Measurements from ENCODE around the gene ZNF226.
"Not testable (repeated sequence)": the region's sequence is repeated elsewhere in the genome, so short reads cannot be mapped to it uniquely, and the experiment has no call there.

Gene ZNF226

GRCh38 chr19:44196772-44197171 lies 31.9 kb downstream of the ZNF226 start:
- no peaks in the 10 kb centered on the region for H3K9me3 ChIP-seq (ENCODE audit: control insufficient read depth, low read length)

GRCh38 chr19:44202470-44202869 lies 37.6 kb downstream of the ZNF226 start:
- Histone ChIP-seq H3K4me1 (no peaks in the 10 kb centered on the region), H3K9me3 (ENCODE audit: control insufficient read depth, low read length) (no peaks in the 10 kb centered on the region), H3K4me3 (ENCODE audit: low read depth, low read length) (no peak overlapping the region), H3K79me2 (no peaks in the 10 kb centered on the region), H3K9ac (no peak overlapping the region), H3K4me2 (ENCODE audit: low read length) (no peak overlapping the region), H3K27me3 (ENCODE audit: control insufficient read depth, insufficient read depth, low read length) (no peaks in the 10 kb centered on the region), H3K27ac (no peak overlapping the region), H3K36me3 (ENCODE audit: control insufficient read depth, insufficient read depth, low read length) (no peaks in the 10 kb centered on the region), H2AFZ (no peak overlapping the region)
- TF ChIP-seq, protein P1, sequence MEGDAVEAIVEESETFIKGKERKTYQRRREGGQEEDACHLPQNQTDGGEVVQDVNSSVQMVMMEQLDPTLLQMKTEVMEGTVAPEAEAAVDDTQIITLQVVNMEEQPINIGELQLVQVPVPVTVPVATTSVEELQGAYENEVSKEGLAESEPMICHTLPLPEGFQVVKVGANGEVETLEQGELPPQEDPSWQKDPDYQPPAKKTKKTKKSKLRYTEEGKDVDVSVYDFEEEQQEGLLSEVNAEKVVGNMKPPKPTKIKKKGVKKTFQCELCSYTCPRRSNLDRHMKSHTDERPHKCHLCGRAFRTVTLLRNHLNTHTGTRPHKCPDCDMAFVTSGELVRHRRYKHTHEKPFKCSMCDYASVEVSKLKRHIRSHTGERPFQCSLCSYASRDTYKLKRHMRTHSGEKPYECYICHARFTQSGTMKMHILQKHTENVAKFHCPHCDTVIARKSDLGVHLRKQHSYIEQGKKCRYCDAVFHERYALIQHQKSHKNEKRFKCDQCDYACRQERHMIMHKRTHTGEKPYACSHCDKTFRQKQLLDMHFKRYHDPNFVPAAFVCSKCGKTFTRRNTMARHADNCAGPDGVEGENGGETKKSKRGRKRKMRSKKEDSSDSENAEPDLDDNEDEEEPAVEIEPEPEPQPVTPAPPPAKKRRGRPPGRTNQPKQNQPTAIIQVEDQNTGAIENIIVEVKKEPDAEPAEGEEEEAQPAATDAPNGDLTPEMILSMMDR (IDR thresholded peaks at IDR 0.05), result no peak

More at GRCh38 chr19:44196772-44197171, 31.9 kb downstream of the ZNF226 start:
- Histone ChIP-seq H3K4me3 (ENCODE audit: low read depth, low read length) (no peak overlapping the region), H3K4me2 (ENCODE audit: low read length) (no peak overlapping the region), H3K27me3 (ENCODE audit: control insufficient read depth, insufficient read depth, low read length) (no peaks in the 10 kb centered on the region), H3K4me1 (no peaks in the 10 kb centered on the region), H3K79me2 (no peaks in the 10 kb centered on the region), H2AFZ (no peak overlapping the region), H3K9ac (no peak overlapping the region), H3K27ac (no peak overlapping the region), H3K36me3 (ENCODE audit: control insufficient read depth, insufficient read depth, low read length) (no peaks in the 10 kb centered on the region)
- TF ChIP-seq, protein P1 (IDR thresholded peaks at IDR 0.05), result no peak

DNA sequence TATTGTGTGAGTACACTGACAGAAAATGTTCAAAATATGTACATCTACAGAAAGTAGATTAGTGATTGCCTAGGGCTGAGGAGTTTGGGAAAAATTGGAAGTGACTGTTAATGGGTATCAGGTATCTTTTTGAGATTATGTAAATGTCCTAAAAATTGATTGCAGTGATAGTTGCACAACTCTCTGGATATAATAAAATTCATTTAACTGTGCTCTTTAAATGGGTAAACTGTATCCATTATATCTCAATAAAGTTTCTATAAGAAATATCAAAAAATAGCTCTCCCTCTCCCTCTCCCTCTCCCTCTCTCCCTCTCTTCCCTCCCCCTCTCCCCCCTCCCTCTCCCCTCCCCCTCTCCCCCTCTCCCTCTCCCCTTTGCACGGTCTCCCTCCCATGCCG lies 38.1 kb downstream of the ZNF226 start:
- Histone ChIP-seq H3K4me1 (no peaks in the 10 kb centered on the region), H3K27me3 (ENCODE audit: control insufficient read depth, insufficient read depth, low read length) (no peaks in the 10 kb centered on the region), H3K9me3 (ENCODE audit: control insufficient read depth, low read length) (no peaks in the 10 kb centered on the region), H3K79me2 (no peaks in the 10 kb centered on the region), H3K4me2 (ENCODE audit: low read length) (no peak overlapping the region), H2AFZ (no peak overlapping the region), H3K27ac (no peak overlapping the region), H3K9ac (no peak overlapping the region), H3K36me3 (ENCODE audit: control insufficient read depth, insufficient read depth, low read length) (no peaks in the 10 kb centered on the region), H3K4me3 (ENCODE audit: low read depth, low read length) (no peak overlapping the region)
- TF ChIP-seq, protein P1 (IDR thresholded peaks at IDR 0.05), result no peak

- H3K27me3 ChIP-seq (ENCODE audit: control insufficient read depth, insufficient read depth, low read length); H3K4me3 ChIP-seq (ENCODE audit: low read depth, low read length); H3K9me3 ChIP-seq (ENCODE audit: control insufficient read depth, low read length); H2AFZ ChIP-seq; H3K4me2 ChIP-seq (ENCODE audit: low read length); H3K79me2 ChIP-seq; H3K9ac ChIP-seq; H3K27ac ChIP-seq; H3K36me3 ChIP-seq (ENCODE audit: control insufficient read depth, insufficient read depth, low read length); H3K4me1 ChIP-seq: not testable (repeated sequence)
Observed at GRCh38 chr19:44203877-44204276, 39.0 kb downstream of the ZNF226 start.

- Histone ChIP-seq H3K79me2 (no peaks in the 10 kb centered on the region), H3K27me3 (ENCODE audit: control insufficient read depth, insufficient read depth, low read length) (no peaks in the 10 kb centered on the region), H3K4me1 (no peaks in the 10 kb centered on the region), H3K4me3 (ENCODE audit: low read depth, low read length) (no peak overlapping the region), H3K36me3 (ENCODE audit: control insufficient read depth, insufficient read depth, low read length) (no peaks in the 10 kb centered on the region), H3K4me2 (ENCODE audit: low read length) (no peak overlapping the region), H3K9me3 (ENCODE audit: control insufficient read depth, low read length) (no peaks in the 10 kb centered on the region), H2AFZ (no peak overlapping the region), H3K27ac (no peak overlapping the region), H3K9ac (no peak overlapping the region)
- TF ChIP-seq, protein P1 (IDR thresholded peaks at IDR 0.05), result no peak
Observed at GRCh38 chr19:44204772-44205171, 39.9 kb downstream of the ZNF226 start.
